OCI-LY1 (cell line): ENCODE results near the gene TBX4.

ENCODE experiments used
- EZH2 ChIP-seq: fragments of 200-600 bp; sonication (generic), shearing (Covaris generic); IDR thresholded peaks from 2 replicates; pipeline ENCODE4 v1.8.0; 2017; ENCODE audit warnings: borderline replicate concordance, mixed run types, mild to moderate bottlenecking, antibody characterized with exemption, low read length, moderate library complexity, mixed read lengths
- TF ChIP-seq, protein P1 (sequence below): fragments of 200-600 bp; sonication (generic), shearing (Covaris generic); IDR thresholded peaks from 2 replicates; pipeline ENCODE4 v1.5.1; 2017; ENCODE audit warnings: mild to moderate bottlenecking, antibody characterized with exemption, low read length, moderate library complexity, mixed read lengths

DNA sequence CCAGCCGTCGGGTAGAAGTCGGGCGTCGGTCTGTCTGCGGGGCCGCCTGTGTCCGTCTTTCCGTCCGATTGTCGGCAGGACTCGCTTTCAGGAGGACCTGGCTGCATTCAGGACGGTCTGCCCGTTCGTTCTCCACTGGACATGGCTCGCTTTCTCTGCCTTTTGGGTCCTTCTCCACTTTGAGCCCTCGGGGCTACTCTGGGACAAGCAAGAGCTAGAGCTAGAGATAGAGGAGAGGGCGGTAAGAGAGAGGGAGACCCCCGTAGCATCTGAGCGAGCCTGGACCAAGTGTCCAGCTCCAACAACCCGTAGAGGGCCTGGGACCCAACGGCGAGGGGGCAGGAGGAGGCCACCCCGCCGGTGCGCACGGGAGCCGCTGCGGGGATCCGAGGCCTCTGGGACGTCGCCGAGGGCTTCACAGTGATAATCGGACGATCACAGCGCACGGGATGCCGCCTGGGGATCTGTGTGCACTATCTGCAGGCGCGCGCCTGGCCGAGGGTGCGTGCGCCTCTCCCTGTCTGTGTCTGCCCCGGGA is 4.5 kb downstream of the TBX4 start:
- TF ChIP-seq, protein P1, sequence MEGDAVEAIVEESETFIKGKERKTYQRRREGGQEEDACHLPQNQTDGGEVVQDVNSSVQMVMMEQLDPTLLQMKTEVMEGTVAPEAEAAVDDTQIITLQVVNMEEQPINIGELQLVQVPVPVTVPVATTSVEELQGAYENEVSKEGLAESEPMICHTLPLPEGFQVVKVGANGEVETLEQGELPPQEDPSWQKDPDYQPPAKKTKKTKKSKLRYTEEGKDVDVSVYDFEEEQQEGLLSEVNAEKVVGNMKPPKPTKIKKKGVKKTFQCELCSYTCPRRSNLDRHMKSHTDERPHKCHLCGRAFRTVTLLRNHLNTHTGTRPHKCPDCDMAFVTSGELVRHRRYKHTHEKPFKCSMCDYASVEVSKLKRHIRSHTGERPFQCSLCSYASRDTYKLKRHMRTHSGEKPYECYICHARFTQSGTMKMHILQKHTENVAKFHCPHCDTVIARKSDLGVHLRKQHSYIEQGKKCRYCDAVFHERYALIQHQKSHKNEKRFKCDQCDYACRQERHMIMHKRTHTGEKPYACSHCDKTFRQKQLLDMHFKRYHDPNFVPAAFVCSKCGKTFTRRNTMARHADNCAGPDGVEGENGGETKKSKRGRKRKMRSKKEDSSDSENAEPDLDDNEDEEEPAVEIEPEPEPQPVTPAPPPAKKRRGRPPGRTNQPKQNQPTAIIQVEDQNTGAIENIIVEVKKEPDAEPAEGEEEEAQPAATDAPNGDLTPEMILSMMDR = no peak
- no peak for TF ChIP-seq EZH2
